PC-9 (cell line): Measurements from ENCODE around the gene COL4A2.

Experiments
- EZH2 ChIP-seq: fragments of 200-600 bp; sonication (generic); IDR thresholded peaks from 2 replicates; pipeline ENCODE4 v1.8.0; 2017; ENCODE audit warnings: antibody characterized with exemption, low read depth
- TF ChIP-seq, protein P1 (sequence below): fragments of 200-600 bp; sonication (generic); conservative IDR thresholded peaks from 2 replicates; pipeline ENCODE4 v1.6.1; 2017; ENCODE audit warnings: mixed run types, antibody characterized with exemption, mild to moderate bottlenecking, moderate library complexity

DNA sequence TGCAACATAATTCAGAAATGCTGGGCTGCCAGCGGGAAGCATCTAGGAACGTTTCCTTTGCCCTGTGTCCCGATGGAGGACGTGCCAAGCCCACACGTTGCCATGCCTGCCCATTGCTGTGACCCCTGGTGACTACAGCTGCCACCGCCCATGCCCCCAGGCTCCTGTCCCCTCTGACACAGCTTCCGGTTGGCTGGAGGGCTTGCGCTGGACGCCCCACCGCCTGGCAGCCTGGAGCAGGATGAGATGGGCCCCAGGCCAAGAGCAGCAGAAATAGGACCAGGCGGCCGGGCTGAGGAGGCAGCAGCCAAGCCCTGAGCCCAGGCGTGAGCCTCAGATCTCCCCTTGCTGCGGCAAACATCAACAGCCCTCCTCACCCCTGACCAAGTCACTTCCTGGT lies 125.9 kb downstream of the COL4A2 start:
- TF ChIP-seq EZH2, result no peak
- TF ChIP-seq, protein P1, sequence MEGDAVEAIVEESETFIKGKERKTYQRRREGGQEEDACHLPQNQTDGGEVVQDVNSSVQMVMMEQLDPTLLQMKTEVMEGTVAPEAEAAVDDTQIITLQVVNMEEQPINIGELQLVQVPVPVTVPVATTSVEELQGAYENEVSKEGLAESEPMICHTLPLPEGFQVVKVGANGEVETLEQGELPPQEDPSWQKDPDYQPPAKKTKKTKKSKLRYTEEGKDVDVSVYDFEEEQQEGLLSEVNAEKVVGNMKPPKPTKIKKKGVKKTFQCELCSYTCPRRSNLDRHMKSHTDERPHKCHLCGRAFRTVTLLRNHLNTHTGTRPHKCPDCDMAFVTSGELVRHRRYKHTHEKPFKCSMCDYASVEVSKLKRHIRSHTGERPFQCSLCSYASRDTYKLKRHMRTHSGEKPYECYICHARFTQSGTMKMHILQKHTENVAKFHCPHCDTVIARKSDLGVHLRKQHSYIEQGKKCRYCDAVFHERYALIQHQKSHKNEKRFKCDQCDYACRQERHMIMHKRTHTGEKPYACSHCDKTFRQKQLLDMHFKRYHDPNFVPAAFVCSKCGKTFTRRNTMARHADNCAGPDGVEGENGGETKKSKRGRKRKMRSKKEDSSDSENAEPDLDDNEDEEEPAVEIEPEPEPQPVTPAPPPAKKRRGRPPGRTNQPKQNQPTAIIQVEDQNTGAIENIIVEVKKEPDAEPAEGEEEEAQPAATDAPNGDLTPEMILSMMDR, result no peak
